22Rv1 (cell line): ENCODE measurements around the gene OR9G1.
"Not testable (repeated sequence)": the region's sequence is repeated elsewhere in the genome, so short reads cannot be mapped to it uniquely, and the experiment has no call there.

Experiments used
- H3K27ac ChIP-seq: fragments of 450-650 bp; 2 replicates; pipeline ENCODE4 v1.5.1; 2017
- ZFX ChIP-seq: fragments of 450-650 bp; IDR thresholded peaks from 2 replicates; pipeline ENCODE4 v1.6.1; 2017; ENCODE audit warnings: antibody characterized with exemption, borderline replicate concordance
- TF ChIP-seq, protein P1 (sequence below): fragments of 450-650 bp; IDR thresholded peaks from 2 replicates; pipeline ENCODE4 v1.5.1; 2017; ENCODE audit warnings: mild to moderate bottlenecking

The OR9G1 gene, protein sequence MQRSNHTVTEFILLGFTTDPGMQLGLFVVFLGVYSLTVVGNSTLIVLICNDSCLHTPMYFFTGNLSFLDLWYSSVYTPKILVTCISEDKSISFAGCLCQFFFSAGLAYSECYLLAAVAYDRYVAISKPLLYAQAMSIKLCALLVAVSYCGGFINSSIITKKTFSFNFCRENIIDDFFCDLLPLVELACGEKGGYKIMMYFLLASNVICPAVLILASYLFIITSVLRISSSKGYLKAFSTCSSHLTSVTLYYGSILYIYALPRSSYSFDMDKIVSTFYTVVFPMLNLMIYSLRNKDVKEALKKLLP

GRCh38 chr11:56698795-56699194 is at the start of gene OR9G1:
OR9G1 (plus strand) TSS chr11:56699095; CDS start chr11:56700388, 1,293 bp downstream.
- no peak for TF ChIP-seq ZFX
- TF ChIP-seq, protein P1, sequence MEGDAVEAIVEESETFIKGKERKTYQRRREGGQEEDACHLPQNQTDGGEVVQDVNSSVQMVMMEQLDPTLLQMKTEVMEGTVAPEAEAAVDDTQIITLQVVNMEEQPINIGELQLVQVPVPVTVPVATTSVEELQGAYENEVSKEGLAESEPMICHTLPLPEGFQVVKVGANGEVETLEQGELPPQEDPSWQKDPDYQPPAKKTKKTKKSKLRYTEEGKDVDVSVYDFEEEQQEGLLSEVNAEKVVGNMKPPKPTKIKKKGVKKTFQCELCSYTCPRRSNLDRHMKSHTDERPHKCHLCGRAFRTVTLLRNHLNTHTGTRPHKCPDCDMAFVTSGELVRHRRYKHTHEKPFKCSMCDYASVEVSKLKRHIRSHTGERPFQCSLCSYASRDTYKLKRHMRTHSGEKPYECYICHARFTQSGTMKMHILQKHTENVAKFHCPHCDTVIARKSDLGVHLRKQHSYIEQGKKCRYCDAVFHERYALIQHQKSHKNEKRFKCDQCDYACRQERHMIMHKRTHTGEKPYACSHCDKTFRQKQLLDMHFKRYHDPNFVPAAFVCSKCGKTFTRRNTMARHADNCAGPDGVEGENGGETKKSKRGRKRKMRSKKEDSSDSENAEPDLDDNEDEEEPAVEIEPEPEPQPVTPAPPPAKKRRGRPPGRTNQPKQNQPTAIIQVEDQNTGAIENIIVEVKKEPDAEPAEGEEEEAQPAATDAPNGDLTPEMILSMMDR: no peak
- H3K27ac ChIP-seq: no peak within 1 kb of the TSS

DNA sequence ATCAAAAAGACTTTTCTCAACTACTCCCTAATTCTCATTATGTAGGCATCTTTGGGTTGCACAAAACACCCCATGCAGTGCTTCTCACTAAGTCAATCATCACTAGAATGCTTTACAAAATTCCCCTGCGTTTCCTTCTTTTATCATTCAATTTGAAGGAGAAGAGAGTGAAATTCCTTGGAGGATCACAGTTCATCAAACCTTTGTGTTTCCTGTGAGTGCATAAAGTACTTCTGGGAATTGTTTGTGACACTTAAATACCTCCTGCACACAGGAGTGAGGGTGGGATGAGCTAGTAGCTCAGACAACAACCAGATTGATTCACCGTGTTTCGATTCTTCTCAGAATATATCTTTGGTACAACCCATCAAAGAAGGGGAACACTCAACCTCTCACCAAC is 39.1 kb upstream of the OR9G1 start:
- TF ChIP-seq, protein P1: no peak
- no peak for TF ChIP-seq ZFX
- no peak overlapping the region for H3K27ac ChIP-seq

DNA sequence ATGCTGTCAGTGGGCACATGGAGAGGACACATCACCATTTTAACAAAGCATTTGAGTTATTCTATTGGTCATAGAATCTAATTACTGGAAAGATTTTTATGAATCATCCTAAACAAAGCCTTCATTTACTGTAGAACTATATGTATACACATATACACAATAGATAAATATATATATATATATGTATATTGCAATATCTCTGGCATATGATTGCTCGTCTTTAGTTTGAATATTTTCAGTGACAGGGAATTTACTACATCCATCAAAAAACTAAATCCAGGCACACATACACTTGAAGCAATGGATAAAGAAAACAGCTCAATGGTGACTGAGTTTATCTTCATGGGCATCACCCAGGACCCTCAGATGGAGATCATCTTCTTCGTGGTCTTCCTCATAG is 35.5 kb upstream of the OR9G1 start, which contains the start of gene OR5AR1:
OR5AR1 (plus strand) TSS at position 301 of the 400 bp plus-strand sequence; CDS start at position 301, 0 bp downstream.
- H3K27ac ChIP-seq: no peak within 1 kb of the TSS
- TF ChIP-seq, protein P1: no peak
- no peak for TF ChIP-seq ZFX

DNA sequence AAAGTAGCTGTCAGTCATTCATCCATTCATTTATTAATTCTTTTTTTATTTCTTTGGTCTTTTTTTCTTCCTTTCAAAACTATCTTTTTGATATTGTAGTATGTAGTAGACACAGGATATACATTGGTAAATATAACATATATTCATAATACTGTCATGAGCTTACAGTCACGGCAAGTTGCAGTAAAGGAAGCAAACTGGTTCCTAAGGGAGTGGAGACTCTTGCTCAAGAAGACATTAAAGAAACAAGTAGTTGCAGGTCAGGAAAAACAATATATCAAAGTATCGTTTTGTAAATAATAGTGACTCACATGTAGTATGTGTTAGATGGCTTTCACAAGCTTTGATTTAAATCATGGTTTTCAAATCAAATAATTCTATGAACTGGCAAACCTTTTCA is 27.9 kb upstream of the OR9G1 start:
- no peak overlapping the region for H3K27ac ChIP-seq
- TF ChIP-seq, protein P1: no peak
- no peak for TF ChIP-seq ZFX

DNA sequence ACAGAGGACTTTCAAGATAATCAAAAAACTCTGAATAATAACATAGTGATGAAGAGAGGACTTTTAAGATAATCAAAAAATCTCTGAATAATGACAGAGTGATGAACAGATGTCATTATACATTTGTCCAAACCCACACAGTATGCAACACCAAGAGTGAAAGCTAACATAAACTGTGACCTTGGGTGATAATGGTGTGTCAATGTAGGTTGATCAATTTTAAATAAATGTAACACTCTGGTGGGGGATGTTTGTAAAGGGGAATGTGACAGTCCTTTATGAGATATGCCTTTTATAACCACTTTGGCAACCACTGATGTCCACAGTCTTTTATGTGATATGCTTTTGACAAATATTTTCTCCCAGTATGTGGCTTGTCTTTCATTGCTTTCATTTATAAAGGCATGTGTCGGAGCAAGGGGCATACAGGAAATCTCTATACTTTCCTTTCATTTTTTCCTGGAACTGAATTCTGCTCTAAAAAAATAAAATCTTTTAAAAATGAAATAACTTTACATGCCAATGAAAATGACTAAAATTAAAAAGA is 10.3 kb upstream of the OR9G1 start:
- no peak for TF ChIP-seq ZFX
- TF ChIP-seq, protein P1: no peak
- H3K27ac ChIP-seq: no peak overlapping the region

DNA sequence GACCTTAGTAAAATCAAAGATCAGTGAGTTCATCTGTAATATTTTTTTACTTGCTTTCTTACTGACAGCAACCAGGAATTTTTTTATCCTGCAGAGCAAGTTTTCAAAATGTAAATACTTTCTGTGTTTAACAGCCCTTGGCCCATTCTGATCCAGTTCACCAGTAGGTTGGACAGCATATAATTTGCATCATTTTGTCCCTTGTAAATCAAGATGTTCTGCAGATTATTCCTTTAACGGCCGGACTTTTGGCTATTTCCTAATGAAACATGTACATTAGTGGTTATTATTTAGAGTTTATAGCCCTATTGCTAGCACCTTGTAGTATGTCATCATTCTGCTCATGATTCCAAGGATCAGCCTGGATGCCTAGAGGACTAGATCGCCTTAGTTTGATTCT is 7.7 kb upstream of the OR9G1 start:
- not testable (repeated sequence) for H3K27ac ChIP-seq

GRCh38 chr11:56693428-56693827 is 5.5 kb upstream of the OR9G1 start:
- TF ChIP-seq, protein P1: no peak
- no peak for TF ChIP-seq ZFX
- no peak overlapping the region for H3K27ac ChIP-seq
